ENCODE data around the gene TOR2A.

The TOR2A gene

GRCh38 chr9:127753148-127753547, 18.1 kb upstream of the TOR2A start:
- Histone ChIP-seq H3K36me3 (replicated peaks in 1 of 2; ENCODE audit: control insufficient read depth in 2 of 2, insufficient read depth in 2 of 2, low read length in 2 of 2) (peaks cover 0 to 9% of the 10 kb centered on the region in 2 donors), H2BK5ac (ENCODE audit: low read length) (no peak overlapping the region), H3K4me3 (ENCODE audit: low read length in 2 of 2) (no peak overlapping the region), H2AFZ (ENCODE audit: low read length) (no peak overlapping the region), H3K27me3 (ENCODE audit: control insufficient read depth in 3 of 3, insufficient read depth in 3 of 3, low read depth in 1 of 3, low read length in 3 of 3) (peaks cover 0 to 59% (median 3%) of the 10 kb centered on the region in 3 experiments), H3K9ac (ENCODE audit: low read depth, low read length, poor library complexity) (no peak overlapping the region), H3K4ac (ENCODE audit: low read length) (no peak overlapping the region), H3K27ac (replicated peaks; ENCODE audit: low read length) (no peak overlapping the region), H3K23ac (ENCODE audit: low read depth, low read length, poor library complexity) (no peak overlapping the region), H3K9me3 (replicated peaks in 1 of 2; ENCODE audit: control insufficient read depth in 2 of 2, insufficient read depth in 1 of 2, low read depth in 1 of 2, low read length in 2 of 2) (no peaks in the 10 kb centered on the region), H3K4me1 (ENCODE audit: control insufficient read depth in 2 of 2, insufficient read depth in 1 of 2, low read depth in 1 of 2, low read length in 2 of 2) (peaks cover 2 to 4% of the 10 kb centered on the region in 2 donors), H2BK120ac (ENCODE audit: low read depth, low read length) (no peak overlapping the region), H4K8ac (ENCODE audit: low read depth, low read length) (no peak overlapping the region), H2BK15ac (ENCODE audit: low read length) (no peak overlapping the region), H2AK5ac (ENCODE audit: low read depth, low read length) (no peak overlapping the region), H3K4me2 (ENCODE audit: insufficient read depth, low read length, poor library complexity, severe bottlenecking) (no peak overlapping the region), H3K79me1 (ENCODE audit: low read depth, low read length) (peaks cover 1% of the 10 kb centered on the region), H3K18ac (ENCODE audit: low read length) (no peak overlapping the region), H3K14ac (ENCODE audit: low read length) (no peak overlapping the region), H4K91ac (ENCODE audit: low read depth, low read length, poor library complexity) (no peak overlapping the region), H2BK12ac (ENCODE audit: low read length) (no peak overlapping the region)
- no peak for DNase-seq (ENCODE audit: low spot score)
- WGBS, 2 donors (ENCODE audit: extremely low coverage in 2 of 2, insufficient read length in 2 of 2, insufficient replicate concordance in 1 of 2): no CpG with 5 or more reads among the region's 8 CpGs

- H3K36me3 ChIP-seq (replicated peaks in 1 of 2; ENCODE audit: control insufficient read depth in 2 of 2, insufficient read depth in 2 of 2, low read length in 2 of 2): peaks cover 0 to 12% of the 10 kb centered on the region in 2 donors
These were observed 16.4 kb upstream of the TOR2A start for GRCh38 chr9:127751269-127752054.

GRCh38 chr9:127749090-127749787, 14.1 kb upstream of the TOR2A start:
- Histone ChIP-seq H3K4me3 (ENCODE audit: low read length in 2 of 2) (no peak overlapping the region), H3K36me3 (replicated peaks in 1 of 2; ENCODE audit: control insufficient read depth in 2 of 2, insufficient read depth in 2 of 2, low read length in 2 of 2) (peaks cover 0 to 16% of the 10 kb centered on the region in 2 donors), H3K79me1 (ENCODE audit: low read depth, low read length) (peaks cover 1% of the 10 kb centered on the region), H2BK15ac (ENCODE audit: low read length) (no peak overlapping the region), H2BK5ac (ENCODE audit: low read length) (no peak overlapping the region), H3K18ac (ENCODE audit: low read length) (no peak overlapping the region), H3K9ac (ENCODE audit: low read depth, low read length, poor library complexity) (no peak overlapping the region), H3K4me1 (ENCODE audit: control insufficient read depth in 2 of 2, insufficient read depth in 1 of 2, low read depth in 1 of 2, low read length in 2 of 2) (peaks cover 0 to under 1% of the 10 kb centered on the region in 2 donors), H4K8ac (ENCODE audit: low read depth, low read length) (no peak overlapping the region), H3K14ac (ENCODE audit: low read length) (no peak overlapping the region), H3K4me2 (ENCODE audit: insufficient read depth, low read length, poor library complexity, severe bottlenecking) (no peak overlapping the region), H3K27me3 (ENCODE audit: control insufficient read depth in 3 of 3, insufficient read depth in 3 of 3, low read depth in 1 of 3, low read length in 3 of 3) (peaks cover 0 to 55% (median 0%) of the 10 kb centered on the region in 3 experiments), H4K91ac (ENCODE audit: low read depth, low read length, poor library complexity) (no peak overlapping the region), H3K23ac (ENCODE audit: low read depth, low read length, poor library complexity) (peak overlapping the region; percentile 75), H2BK12ac (ENCODE audit: low read length) (no peak overlapping the region), H3K27ac (replicated peaks; ENCODE audit: low read length) (no peak overlapping the region), H2AFZ (ENCODE audit: low read length) (no peak overlapping the region), H3K9me3 (replicated peaks in 1 of 2; ENCODE audit: control insufficient read depth in 2 of 2, insufficient read depth in 1 of 2, low read depth in 1 of 2, low read length in 2 of 2) (no peaks in the 10 kb centered on the region), H2BK120ac (ENCODE audit: low read depth, low read length) (no peak overlapping the region), H2AK5ac (ENCODE audit: low read depth, low read length) (peak overlapping the region; percentile 34), H3K4ac (ENCODE audit: low read length) (no peak overlapping the region)
- WGBS, 2 donors (ENCODE audit: extremely low coverage in 2 of 2, insufficient read length in 2 of 2, insufficient replicate concordance in 1 of 2): no CpG with 5 or more reads among the region's 26 CpGs
- no peak for DNase-seq (ENCODE audit: low spot score)

More at GRCh38 chr9:127751269-127752054, 16.4 kb upstream of the TOR2A start:
- no peak overlapping the region for H3K27ac ChIP-seq (replicated peaks; ENCODE audit: low read length)
- no peak overlapping the region for H2BK12ac ChIP-seq (ENCODE audit: low read length)
- H3K79me1 ChIP-seq (ENCODE audit: low read depth, low read length): peaks cover 1% of the 10 kb centered on the region
- H2BK5ac ChIP-seq (ENCODE audit: low read length): no peak overlapping the region
- H3K4ac ChIP-seq (ENCODE audit: low read length): no peak overlapping the region
- no peak overlapping the region for H3K14ac ChIP-seq (ENCODE audit: low read length)
- no CpG with 5 or more reads among the region's 10 CpGs for WGBS, 2 donors (ENCODE audit: extremely low coverage in 2 of 2, insufficient read length in 2 of 2, insufficient replicate concordance in 1 of 2)
- peaks cover 2 to 4% of the 10 kb centered on the region in 2 donors for H3K4me1 ChIP-seq (ENCODE audit: control insufficient read depth in 2 of 2, insufficient read depth in 1 of 2, low read depth in 1 of 2, low read length in 2 of 2)
- H3K4me3 ChIP-seq (ENCODE audit: low read length in 2 of 2): no peak overlapping the region
- peaks cover 0 to 63% (median 3%) of the 10 kb centered on the region in 3 experiments for H3K27me3 ChIP-seq (ENCODE audit: control insufficient read depth in 3 of 3, insufficient read depth in 3 of 3, low read depth in 1 of 3, low read length in 3 of 3)
- H2BK15ac ChIP-seq (ENCODE audit: low read length): no peak overlapping the region
- no peaks in the 10 kb centered on the region for H3K9me3 ChIP-seq (replicated peaks in 1 of 2; ENCODE audit: control insufficient read depth in 2 of 2, insufficient read depth in 1 of 2, low read depth in 1 of 2, low read length in 2 of 2)
- H3K23ac ChIP-seq (ENCODE audit: low read depth, low read length, poor library complexity): no peak overlapping the region
- H3K9ac ChIP-seq (ENCODE audit: low read depth, low read length, poor library complexity): no peak overlapping the region
- no peak overlapping the region for H2AFZ ChIP-seq (ENCODE audit: low read length)
- DNase-seq (ENCODE audit: low spot score): no peak
- H4K91ac ChIP-seq (ENCODE audit: low read depth, low read length, poor library complexity): no peak overlapping the region
- H3K18ac ChIP-seq (ENCODE audit: low read length): no peak overlapping the region
- no peak overlapping the region for H4K8ac ChIP-seq (ENCODE audit: low read depth, low read length)
- H2BK120ac ChIP-seq (ENCODE audit: low read depth, low read length): no peak overlapping the region
- no peak overlapping the region for H2AK5ac ChIP-seq (ENCODE audit: low read depth, low read length)
- no peak overlapping the region for H3K4me2 ChIP-seq (ENCODE audit: insufficient read depth, low read length, poor library complexity, severe bottlenecking)

- no peaks in the 10 kb centered on the region for H3K9me3 ChIP-seq (replicated peaks in 1 of 2; ENCODE audit: control insufficient read depth in 2 of 2, insufficient read depth in 1 of 2, low read depth in 1 of 2, low read length in 2 of 2)
- H3K4ac ChIP-seq (ENCODE audit: low read length): no peak overlapping the region
- no peak overlapping the region for H3K4me2 ChIP-seq (ENCODE audit: insufficient read depth, low read length, poor library complexity, severe bottlenecking)
- no CpG with 5 or more reads among the region's 15 CpGs for WGBS, 2 donors (ENCODE audit: extremely low coverage in 2 of 2, insufficient read length in 2 of 2, insufficient replicate concordance in 1 of 2)
- H3K14ac ChIP-seq (ENCODE audit: low read length): no peak overlapping the region
- H2BK120ac ChIP-seq (ENCODE audit: low read depth, low read length): no peak overlapping the region
- no peak overlapping the region for H4K91ac ChIP-seq (ENCODE audit: low read depth, low read length, poor library complexity)
- H3K4me3 ChIP-seq (ENCODE audit: low read length in 2 of 2): no peak overlapping the region
- no peak overlapping the region for H2AK5ac ChIP-seq (ENCODE audit: low read depth, low read length)
- H3K36me3 ChIP-seq (replicated peaks in 1 of 2; ENCODE audit: control insufficient read depth in 2 of 2, insufficient read depth in 2 of 2, low read length in 2 of 2): peaks cover 0 to 16% of the 10 kb centered on the region in 2 donors
- H2AFZ ChIP-seq (ENCODE audit: low read length): no peak overlapping the region
- H2BK15ac ChIP-seq (ENCODE audit: low read length): no peak overlapping the region
- H3K9ac ChIP-seq (ENCODE audit: low read depth, low read length, poor library complexity): no peak overlapping the region
- H3K18ac ChIP-seq (ENCODE audit: low read length): peak overlapping the region; percentile 27
- H3K79me1 ChIP-seq (ENCODE audit: low read depth, low read length): peaks cover 1% of the 10 kb centered on the region
- H3K27ac ChIP-seq (replicated peaks; ENCODE audit: low read length): no peak overlapping the region
- DNase-seq (ENCODE audit: low spot score): no peak
- no peak overlapping the region for H3K23ac ChIP-seq (ENCODE audit: low read depth, low read length, poor library complexity)
- H3K27me3 ChIP-seq (ENCODE audit: control insufficient read depth in 3 of 3, insufficient read depth in 3 of 3, low read depth in 1 of 3, low read length in 3 of 3): peaks cover 0 to 33% (median 0%) of the 10 kb centered on the region in 3 experiments
- H2BK12ac ChIP-seq (ENCODE audit: low read length): no peak overlapping the region
- H3K4me1 ChIP-seq (ENCODE audit: control insufficient read depth in 2 of 2, insufficient read depth in 1 of 2, low read depth in 1 of 2, low read length in 2 of 2): peaks cover 0 to 3% of the 10 kb centered on the region in 2 donors
- H4K8ac ChIP-seq (ENCODE audit: low read depth, low read length): no peak overlapping the region
- no peak overlapping the region for H2BK5ac ChIP-seq (ENCODE audit: low read length)
These were observed 12.0 kb upstream of the TOR2A start for GRCh38 chr9:127746959-127747569.

Measured in neuronal stem cell (in vitro differentiated cells).